HepG2 (cell line): Measurements from ENCODE around the gene PA2G4. TPM values are rescaled to one million over a fixed set of nuclear protein-coding genes. Genes with fewer than 3 reads are reported as not detected.

Experiments used
- BCL3 ChIP-seq: sonication (generic); formaldehyde crosslinking; IDR thresholded peaks from 2 replicates; pipeline ENCODE4 v1.5.1; 2020; ENCODE audit warnings: mild to moderate bottlenecking, missing genetic modification reagents, moderate library complexity
- CC2D1A ChIP-seq: sonication (generic); formaldehyde crosslinking; IDR thresholded peaks from 2 replicates; pipeline ENCODE4 v1.8.1; 2023; ENCODE audit warnings: mild to moderate bottlenecking, missing genetic modification reagents
- CHCHD3 ChIP-seq: sonication (generic); formaldehyde crosslinking; IDR thresholded peaks from 2 replicates; pipeline ENCODE4 v1.8.0; 2022; ENCODE audit warnings: mild to moderate bottlenecking, missing genetic modification reagents, moderate library complexity
- GLMP ChIP-seq: sonication (generic); formaldehyde crosslinking; IDR thresholded peaks from 2 replicates; pipeline ENCODE4 v1.9.0; 2021; ENCODE audit warnings: missing genetic modification reagents, mild to moderate bottlenecking, borderline replicate concordance
- HNF4G ChIP-seq, 2 experiments: sonication (generic) in 1 of 2; formaldehyde crosslinking in 1 of 2; IDR thresholded peaks; 2 replicates each; pipeline versions ENCODE4 v1.4.0 to v1.6.1; 2011 to 2020; ENCODE audit warnings: borderline replicate concordance in 2 of 2, low read depth in 2 of 2, mild to moderate bottlenecking in 2 of 2, low read length in 1 of 2, missing genetic modification reagents in 1 of 2, moderate library complexity in 1 of 2
- HNRNPK ChIP-seq: fragments of 200-400 bp; formaldehyde crosslinking; IDR thresholded peaks from 2 replicates; pipeline ENCODE4 v1.6.1; 2018; ENCODE audit warnings: low read length, low read depth, moderate library complexity, mild to moderate bottlenecking; ENCODE audit not compliant: poor library complexity, severe bottlenecking
- HOXA3 ChIP-seq: sonication (generic); formaldehyde crosslinking; IDR thresholded peaks from 2 replicates; pipeline ENCODE4 v1.5.0; 2020; ENCODE audit warnings: missing genetic modification reagents
- HOXA5 ChIP-seq: sonication (generic); formaldehyde crosslinking; IDR thresholded peaks from 2 replicates; pipeline ENCODE4 v1.4.0; 2020; ENCODE audit warnings: missing genetic modification reagents
- KDM4B ChIP-seq: sonication (generic); formaldehyde crosslinking; IDR thresholded peaks from 2 replicates; pipeline ENCODE4 v1.4.0; 2020; ENCODE audit warnings: missing genetic modification reagents
- PREB ChIP-seq: sonication (generic); formaldehyde crosslinking; IDR thresholded peaks from 2 replicates; pipeline ENCODE4 v1.4.0; 2020; ENCODE audit warnings: missing genetic modification reagents
- RAD51 ChIP-seq: fragments of 450-650 bp; IDR thresholded peaks from 2 replicates; pipeline ENCODE4 v1.6.1; 2016; ENCODE audit warnings: borderline replicate concordance
- RBM39 ChIP-seq: fragments of 200-400 bp; formaldehyde crosslinking; IDR thresholded peaks from one replicate; pipeline ENCODE4 v1.6.1; 2018; ENCODE audit warnings: antibody characterized with exemption, mild to moderate bottlenecking, low read depth, low read length; ENCODE audit not compliant: poor library complexity, severe bottlenecking
- SMARCC2 ChIP-seq: fragments of 450-650 bp; IDR thresholded peaks from 2 replicates; pipeline ENCODE4 v1.6.1; 2017; ENCODE audit warnings: antibody characterized with exemption, mild to moderate bottlenecking
- SMARCE1 ChIP-seq: fragments of 450-650 bp; IDR thresholded peaks from 2 replicates; pipeline ENCODE4 v1.6.1; 2017; ENCODE audit warnings: borderline replicate concordance
- SP140L ChIP-seq: sonication (generic); formaldehyde crosslinking; IDR thresholded peaks from 2 replicates; pipeline ENCODE4 v1.4.0; 2020; ENCODE audit warnings: missing genetic modification reagents, borderline replicate concordance
- TAF1 ChIP-seq: sonication (generic); formaldehyde crosslinking; IDR thresholded peaks from 2 replicates; pipeline ENCODE4 v1.4.0; 2020; ENCODE audit warnings: missing genetic modification reagents
- TCF7 ChIP-seq: sonication (generic); IDR thresholded peaks from 2 replicates; pipeline ENCODE4 v1.6.1; 2016; ENCODE audit warnings: antibody characterized with exemption, low read depth
- UBTF ChIP-seq: sonication (generic); formaldehyde crosslinking; IDR thresholded peaks from 2 replicates; pipeline ENCODE4 v1.4.0; 2020; ENCODE audit warnings: mild to moderate bottlenecking, missing genetic modification reagents
- XBP1 ChIP-seq: sonication (generic); formaldehyde crosslinking; IDR thresholded peaks from 2 replicates; pipeline ENCODE4 v1.5.0; 2020; ENCODE audit warnings: missing genetic modification reagents
- ZFP62 ChIP-seq: sonication (generic); formaldehyde crosslinking; IDR thresholded peaks from 2 replicates; pipeline ENCODE4 v1.4.0; 2020; ENCODE audit warnings: missing genetic modification reagents
- ZKSCAN1 ChIP-seq: fragments of 150-350 bp; IDR thresholded peaks from 2 replicates; pipeline ENCODE4 v1.6.1; 2014; ENCODE audit warnings: low read length
- ZNF160 ChIP-seq: sonication (generic); formaldehyde crosslinking; IDR thresholded peaks from 2 replicates; pipeline ENCODE4 v1.8.0; 2022; ENCODE audit warnings: mild to moderate bottlenecking, inconsistent platforms, missing genetic modification reagents
- ZNF672 ChIP-seq: sonication (generic); formaldehyde crosslinking; IDR thresholded peaks from 2 replicates; pipeline ENCODE4 v1.8.1; 2022; ENCODE audit warnings: missing genetic modification reagents
- ZNF737 ChIP-seq: sonication (generic); formaldehyde crosslinking; IDR thresholded peaks from 2 replicates; pipeline ENCODE4 v1.5.0; 2020; ENCODE audit warnings: missing genetic modification reagents, mild to moderate bottlenecking, borderline replicate concordance
- ZNF777 ChIP-seq: sonication (generic); formaldehyde crosslinking; IDR thresholded peaks from 2 replicates; pipeline ENCODE4 v1.4.0; 2020; ENCODE audit warnings: missing genetic modification reagents
- polyA plus RNA-seq, 8 experiments: library from polyadenylated mRNA; depleted of rRNA in 3 of 8; stranded (reverse) in 7 of 8; unstranded in 1 of 8; fragments of >200 nt; fragmentation: Illumina TruSeq in 4 of 8; extraction: Trizol in 4 of 8; gene quantifications; 2 replicates each; pipeline versions ENCODE4 v1.2.1 to v1.2.3, GENCODE V29; 2011 to 2016; ENCODE audit warnings: low read depth in 4 of 8, missing spikeins in 1 of 8, mixed read lengths in 1 of 8; ENCODE audit not compliant: insufficient read depth in 1 of 8
- total RNA-seq, 5 experiments: library from RNA; depleted of rRNA; stranded (reverse); fragments of >200 nt; fragmentation: Illumina TruSeq; extraction: Trizol; gene quantifications; 2 replicates each; pipeline ENCODE4 v1.2.3, GENCODE V29; 2016; ENCODE audit warnings: low read depth in 1 of 5

PA2G4 gene
- total and polyA plus RNA-seq, 2 of the 13 experiments (the other 11 are each of a cell fraction or from before 2014, with no cell fraction given) = 147 to 240 TPM

- TF ChIP-seq PREB = no peak
- peak; percentile 42; the same call in 1 of the 2 replicates for TF ChIP-seq UBTF
- no peak for TF ChIP-seq CHCHD3 (CRISPR knock-in tag)
- no peak for TF ChIP-seq ZKSCAN1
- TF ChIP-seq GLMP (CRISPR knock-in tag) = peak; percentile 40; the same call in 1 of the 2 replicates
- no peak for TF ChIP-seq ZFP62 (CRISPR knock-in tag)
- TF ChIP-seq CC2D1A (CRISPR knock-in tag) = no peak
- no peak for TF ChIP-seq SMARCC2
- TF ChIP-seq ZNF737 (CRISPR knock-in tag) = no peak
- TF ChIP-seq SMARCE1 = no peak
- no peak for TF ChIP-seq RAD51
- TF ChIP-seq BCL3 (CRISPR knock-in tag) = no peak
- no peak for TF ChIP-seq HNRNPK
- TF ChIP-seq XBP1 (CRISPR knock-in tag) = 0 out of 2 replicates have a peak, but pooled peaks have one; percentile 41
- TF ChIP-seq TCF7 = no peak
- TF ChIP-seq TAF1 (CRISPR knock-in tag) = peak; percentile 96
- peak; percentile 83; the same call in 1 of the 2 replicates for TF ChIP-seq ZNF160
- peak; percentile 31 for TF ChIP-seq RBM39
- no peak for TF ChIP-seq ZNF672
- peak; percentile 88 for TF ChIP-seq HOXA3
- no peak; the same call in 1 of the 2 replicates for TF ChIP-seq HOXA5 (CRISPR knock-in tag)
- TF ChIP-seq ZNF777 (CRISPR knock-in tag) = peak; percentile 49; the same call in 1 of the 2 replicates
- TF ChIP-seq KDM4B = 0 out of 2 replicates have a peak, but pooled peaks have one; percentile 54
- TF ChIP-seq SP140L (CRISPR knock-in tag) = peak; percentile 64; the same call in 1 of the 2 replicates
- peak; percentile 85 for TF ChIP-seq HNF4G (IDR thresholded peaks at IDR 0.05; ENCODE audit: borderline replicate concordance, low read depth, low read length)
- TF ChIP-seq HNF4G (CRISPR knock-in tag; IDR thresholded peaks at IDR 0.05; ENCODE audit: borderline replicate concordance, low read depth) = no peak
Measured at GRCh38 chr12:56116267-56117081, 12.1 kb downstream of the PA2G4 start, which contains the start of gene RPL41 (continued).
